HepG2 (cell line): ENCODE data around the gene ANKRD53. TPM values are rescaled to one million over a fixed set of nuclear protein-coding genes. Genes with fewer than 3 reads are reported as not detected.
A peak's percentile ranks its signal among the peaks of the same experiment; 100 is the strongest.

Experiments used
- ATAC-seq: fragments of 200-7000 bp; cut with Tn5 transposase; 3 replicates; pipeline ENCODE4 v1.9.1; 2020; ENCODE audit warnings: mild to moderate bottlenecking, moderate library complexity
- BruUV-seq: library from RNA; stranded (reverse); fragments of 400-500 nt; replicated peaks from 2 replicates; lab custom pipeline; 2021; lab: Mats Ljungman, UMichigan
- CTCF ChIA-PET: fragments of 300-600 bp; formaldehyde crosslinking; extraction: SDS; loops from one replicate; lab custom pipeline; 2021; ENCODE audit warnings: low total read pairs, inconsistent platforms, low intra/inter-chr PET ratio; lab: Yijun Ruan, JAX
- POLR2A ChIA-PET: fragments of 350-600 bp; sonication (Branson Sonifier 250); formaldehyde crosslinking; loops from one replicate; lab custom pipeline; 2020; ENCODE audit warnings: antibody characterized with exemption, inconsistent platforms; lab: Yijun Ruan, JAX
- DNase-seq: peaks from one replicate; pipeline ENCODE4 v3.0.0-alpha.2; 2015; ENCODE audit warnings: low spot score
- FAIRE-seq: peaks from 3 replicates; lab custom pipeline; 2011; peaks lifted over from hg19 to GRCh38; lab: Jason Lieb, UNC
- H2AFZ ChIP-seq: one replicate; pipeline ENCODE4 v1.6.1; 2011; ENCODE audit warnings: low read length, inconsistent platforms
- H3K27ac ChIP-seq: fragments of 300-600 bp; 3 replicates; pipeline ENCODE4 v1.8.0; 2011; ENCODE audit warnings: mixed run types, mild to moderate bottlenecking, mixed read lengths, low read length, inconsistent platforms; ENCODE audit not compliant: insufficient read depth; ENCODE audit errors: extremely low read length
- H3K27me3 ChIP-seq, 2 experiments: fragments of 200-600 bp in 1 of 2; 2 replicates in 1 of 2; 3 replicates in 1 of 2; pipeline versions ENCODE4 v1.6.0 to v1.8.0; 2011; ENCODE audit warnings: low read length in 2 of 2, mild to moderate bottlenecking in 2 of 2, moderate library complexity in 2 of 2, inconsistent platforms in 1 of 2; ENCODE audit not compliant: insufficient read depth in 2 of 2, control insufficient read depth in 1 of 2
- H3K36me3 ChIP-seq, 2 experiments: fragments of 200-600 bp in 1 of 2; replicated peaks in 1 of 2; 2 replicates in 1 of 2; 3 replicates in 1 of 2; pipeline versions ENCODE4 v1.5.1 to v1.8.0; 2011; ENCODE audit warnings: low read length in 2 of 2, inconsistent platforms in 1 of 2; ENCODE audit not compliant: insufficient read depth in 2 of 2, control insufficient read depth in 1 of 2
- H3K4me1 ChIP-seq: 2 replicates; pipeline ENCODE4 v1.5.1; 2012; ENCODE audit warnings: low read length, inconsistent platforms; ENCODE audit not compliant: insufficient read depth
- H3K4me2 ChIP-seq: 2 replicates; pipeline ENCODE4 v1.6.0; 2011; ENCODE audit warnings: low read depth, low read length, inconsistent platforms
- H3K4me3 ChIP-seq, 3 experiments: fragments of 200-600 bp in 1 of 3; sonication (generic), shearing (Covaris generic) in 1 of 3; replicated peaks in 1 of 3; 2 replicates each; pipeline ENCODE4 v1.5.1; 2011 to 2016; ENCODE audit warnings: low read length in 3 of 3, inconsistent platforms in 2 of 3, low read depth in 2 of 3, mild to moderate bottlenecking in 2 of 3, control low read depth in 1 of 3, mixed read lengths in 1 of 3; ENCODE audit not compliant: insufficient read depth in 1 of 3
- H3K79me2 ChIP-seq: one replicate; pipeline ENCODE4 v1.6.1; 2011; ENCODE audit warnings: low read length, inconsistent platforms; ENCODE audit not compliant: insufficient read depth
- H3K9ac ChIP-seq: 2 replicates; pipeline ENCODE4 v1.6.0; 2011; ENCODE audit warnings: mild to moderate bottlenecking, low read depth, low read length, inconsistent platforms; ENCODE audit not compliant: insufficient read depth
- H3K9me3 ChIP-seq: 2 replicates; pipeline ENCODE4 v1.5.1; 2012; ENCODE audit warnings: mild to moderate bottlenecking, low read length
- H4K20me1 ChIP-seq: 2 replicates; pipeline ENCODE4 v1.6.0; 2011; ENCODE audit warnings: inconsistent platforms, mild to moderate bottlenecking, low read length, moderate library complexity; ENCODE audit not compliant: insufficient read depth
- CHD2 ChIP-seq: IDR thresholded peaks from 2 replicates; pipeline ENCODE4 v1.6.1; 2011; ENCODE audit warnings: low read depth, low read length, improper control_type of control experiment
- GTF3A ChIP-seq: sonication (generic); formaldehyde crosslinking; conservative IDR thresholded peaks from 2 replicates; pipeline ENCODE4 v1.4.0; 2020; ENCODE audit warnings: mild to moderate bottlenecking, missing genetic modification reagents
- HNRNPK ChIP-seq: fragments of 200-400 bp; formaldehyde crosslinking; IDR thresholded peaks from 2 replicates; pipeline ENCODE4 v1.6.1; 2018; ENCODE audit warnings: low read length, low read depth, moderate library complexity, mild to moderate bottlenecking; ENCODE audit not compliant: poor library complexity, severe bottlenecking
- TCF12 ChIP-seq, 2 experiments: fragments of 450-650 bp in 1 of 2; sonication (generic) in 1 of 2; formaldehyde crosslinking in 1 of 2; IDR thresholded peaks; 2 replicates each; pipeline versions ENCODE4 v1.6.1 to v1.8.0; 2017 to 2022; ENCODE audit warnings: antibody characterized with exemption in 1 of 2, mild to moderate bottlenecking in 1 of 2, missing genetic modification reagents in 1 of 2, moderate library complexity in 1 of 2
- TRIM24 ChIP-seq: sonication (generic); formaldehyde crosslinking; IDR thresholded peaks from 2 replicates; pipeline ENCODE4 v1.8.0; 2022; ENCODE audit warnings: mild to moderate bottlenecking, missing genetic modification reagents
- ZBTB7B ChIP-seq: sonication (generic); formaldehyde crosslinking; IDR thresholded peaks from 2 replicates; pipeline ENCODE4 v1.4.0; 2020; ENCODE audit warnings: missing genetic modification reagents
- ZNF274 ChIP-seq: sonication (generic); formaldehyde crosslinking; IDR thresholded peaks from 2 replicates; pipeline ENCODE4 v1.5.1; 2020; ENCODE audit warnings: mild to moderate bottlenecking, missing genetic modification reagents
- ZNF629 ChIP-seq: sonication (generic); formaldehyde crosslinking; conservative IDR thresholded peaks from 2 replicates; pipeline ENCODE4 v1.5.0; 2020; ENCODE audit warnings: missing genetic modification reagents
- ZSCAN30 ChIP-seq: sonication (generic); formaldehyde crosslinking; IDR thresholded peaks from 2 replicates; pipeline ENCODE4 v1.5.0; 2020; ENCODE audit warnings: mild to moderate bottlenecking, missing genetic modification reagents
- WGBS: methylation state at CpG from one replicate; pipeline ENCODE4 v1.1.6; 2017; ENCODE audit warnings: low lambda C conversion rate; 5-methylcytosine and 5-hydroxymethylcytosine counted together
- in situ Hi-C: cut with HindIII; loops from 2 replicates; pipeline ENCODE4 v1.10.0; 2017; ENCODE audit warnings: low pct_unique_long_range_greater_than_20kb; ENCODE audit not compliant: extremely low pct_ligation_motif_present
- intact Hi-C: fragments of 100-400 bp; cut with micrococcal nuclease; formaldehyde crosslinking; loops from one replicate; pipeline ENCODE4 v1.10.0; 2022; ENCODE audit not compliant: unreplicated experiment
- polyA plus RNA-seq, 8 experiments: library from polyadenylated mRNA; depleted of rRNA in 3 of 8; stranded (reverse) in 7 of 8; unstranded in 1 of 8; fragments of >200 nt; fragmentation: Illumina TruSeq in 4 of 8; extraction: Trizol in 4 of 8; gene quantifications; 2 replicates each; pipeline versions ENCODE4 v1.2.1 to v1.2.3, GENCODE V29; 2011 to 2016; ENCODE audit warnings: low read depth in 4 of 8, missing spikeins in 1 of 8, mixed read lengths in 1 of 8; ENCODE audit not compliant: insufficient read depth in 1 of 8
- total RNA-seq, 5 experiments: library from RNA; depleted of rRNA; stranded (reverse); fragments of >200 nt; fragmentation: Illumina TruSeq; extraction: Trizol; gene quantifications; 2 replicates each; pipeline ENCODE4 v1.2.3, GENCODE V29; 2016; ENCODE audit warnings: low read depth in 1 of 5
- TF ChIP-seq, protein P1 (sequence below): sonication (generic); formaldehyde crosslinking; conservative IDR thresholded peaks from 2 replicates; pipeline ENCODE4 v1.5.0; 2020; ENCODE audit warnings: missing genetic modification reagents
- TF ChIP-seq, protein P2 (sequence below): sonication (generic); formaldehyde crosslinking; IDR thresholded peaks from 2 replicates; pipeline ENCODE4 v1.5.0; 2020; ENCODE audit warnings: mild to moderate bottlenecking, missing genetic modification reagents
- TF ChIP-seq, protein P3 (sequence below): sonication (generic); formaldehyde crosslinking; IDR thresholded peaks from 2 replicates; pipeline ENCODE4 v1.5.0; 2020; ENCODE audit warnings: missing genetic modification reagents
- TF ChIP-seq, protein P4 (sequence below), 2 experiments: IDR thresholded peaks; 2 replicates each; pipeline ENCODE4 v1.6.1; 2011 to 2012; ENCODE audit warnings: low read length in 2 of 2, borderline replicate concordance in 1 of 2, low read depth in 1 of 2, mild to moderate bottlenecking in 1 of 2, moderate library complexity in 1 of 2

ANKRD53 gene
- total and polyA plus RNA-seq, 2 of the 13 experiments (the other 11 are each of a cell fraction or from before 2014, with no cell fraction given): 0.15 TPM; not detected in 1

DNA sequence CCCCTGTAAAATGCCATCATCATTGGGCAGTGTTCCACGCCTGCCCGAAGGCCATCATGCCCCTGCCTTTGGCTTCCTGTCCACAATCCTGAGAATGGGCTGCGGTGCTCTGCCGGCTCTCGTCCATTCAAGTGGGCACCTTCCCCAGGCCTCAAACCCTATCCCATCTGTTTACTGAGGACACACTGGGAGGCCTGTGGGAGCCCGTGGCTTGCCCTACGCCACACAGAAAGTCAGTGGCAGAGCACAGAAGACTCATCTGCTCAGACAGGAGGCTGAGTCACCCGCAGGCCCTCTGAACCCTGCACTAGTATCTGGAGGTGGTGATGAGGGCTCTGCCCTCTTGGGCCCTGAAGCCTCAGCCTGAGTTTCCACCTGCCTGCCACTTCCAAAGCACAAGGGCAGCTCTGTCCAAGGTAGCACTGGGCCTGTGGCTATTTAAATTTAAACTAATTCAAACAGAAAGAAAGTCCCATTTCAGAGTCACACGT is 19.1 kb upstream of the ANKRD53 start:
- no peaks in the 10 kb centered on the region for H3K79me2 ChIP-seq
- H3K9me3 ChIP-seq: no peaks in the 10 kb centered on the region
- ATAC-seq: peak; percentile 21
- in situ Hi-C loops: no loop called here
- H3K36me3 ChIP-seq: no peaks in the 10 kb centered on the region; a peak in 1 of 5 replicates
- H3K27me3 ChIP-seq: peaks cover 1 to 6% of the 10 kb centered on the region in 2 experiments; a peak in 3 of 5 replicates
- CTCF ChIA-PET: no interaction called here
- WGBS: 50% methylated on average over 9 of the region's 9 CpGs
- TF ChIP-seq, protein P1, sequence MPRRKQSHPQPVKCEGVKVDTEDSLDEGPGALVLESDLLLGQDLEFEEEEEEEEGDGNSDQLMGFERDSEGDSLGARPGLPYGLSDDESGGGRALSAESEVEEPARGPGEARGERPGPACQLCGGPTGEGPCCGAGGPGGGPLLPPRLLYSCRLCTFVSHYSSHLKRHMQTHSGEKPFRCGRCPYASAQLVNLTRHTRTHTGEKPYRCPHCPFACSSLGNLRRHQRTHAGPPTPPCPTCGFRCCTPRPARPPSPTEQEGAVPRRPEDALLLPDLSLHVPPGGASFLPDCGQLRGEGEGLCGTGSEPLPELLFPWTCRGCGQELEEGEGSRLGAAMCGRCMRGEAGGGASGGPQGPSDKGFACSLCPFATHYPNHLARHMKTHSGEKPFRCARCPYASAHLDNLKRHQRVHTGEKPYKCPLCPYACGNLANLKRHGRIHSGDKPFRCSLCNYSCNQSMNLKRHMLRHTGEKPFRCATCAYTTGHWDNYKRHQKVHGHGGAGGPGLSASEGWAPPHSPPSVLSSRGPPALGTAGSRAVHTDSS: no peak
- no peak for TF ChIP-seq HNRNPK
- TF ChIP-seq TRIM24 (CRISPR knock-in tag): no peak
- no peak for TF ChIP-seq CHD2
- no peak for TF ChIP-seq ZNF274 (CRISPR knock-in tag)
- TF ChIP-seq, protein P2, sequence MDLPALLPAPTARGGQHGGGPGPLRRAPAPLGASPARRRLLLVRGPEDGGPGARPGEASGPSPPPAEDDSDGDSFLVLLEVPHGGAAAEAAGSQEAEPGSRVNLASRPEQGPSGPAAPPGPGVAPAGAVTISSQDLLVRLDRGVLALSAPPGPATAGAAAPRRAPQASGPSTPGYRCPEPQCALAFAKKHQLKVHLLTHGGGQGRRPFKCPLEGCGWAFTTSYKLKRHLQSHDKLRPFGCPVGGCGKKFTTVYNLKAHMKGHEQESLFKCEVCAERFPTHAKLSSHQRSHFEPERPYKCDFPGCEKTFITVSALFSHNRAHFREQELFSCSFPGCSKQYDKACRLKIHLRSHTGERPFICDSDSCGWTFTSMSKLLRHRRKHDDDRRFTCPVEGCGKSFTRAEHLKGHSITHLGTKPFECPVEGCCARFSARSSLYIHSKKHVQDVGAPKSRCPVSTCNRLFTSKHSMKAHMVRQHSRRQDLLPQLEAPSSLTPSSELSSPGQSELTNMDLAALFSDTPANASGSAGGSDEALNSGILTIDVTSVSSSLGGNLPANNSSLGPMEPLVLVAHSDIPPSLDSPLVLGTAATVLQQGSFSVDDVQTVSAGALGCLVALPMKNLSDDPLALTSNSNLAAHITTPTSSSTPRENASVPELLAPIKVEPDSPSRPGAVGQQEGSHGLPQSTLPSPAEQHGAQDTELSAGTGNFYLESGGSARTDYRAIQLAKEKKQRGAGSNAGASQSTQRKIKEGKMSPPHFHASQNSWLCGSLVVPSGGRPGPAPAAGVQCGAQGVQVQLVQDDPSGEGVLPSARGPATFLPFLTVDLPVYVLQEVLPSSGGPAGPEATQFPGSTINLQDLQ (CRISPR knock-in tag): no peak
- TF ChIP-seq ZBTB7B (CRISPR knock-in tag): no peak
- TF ChIP-seq, protein P3, sequence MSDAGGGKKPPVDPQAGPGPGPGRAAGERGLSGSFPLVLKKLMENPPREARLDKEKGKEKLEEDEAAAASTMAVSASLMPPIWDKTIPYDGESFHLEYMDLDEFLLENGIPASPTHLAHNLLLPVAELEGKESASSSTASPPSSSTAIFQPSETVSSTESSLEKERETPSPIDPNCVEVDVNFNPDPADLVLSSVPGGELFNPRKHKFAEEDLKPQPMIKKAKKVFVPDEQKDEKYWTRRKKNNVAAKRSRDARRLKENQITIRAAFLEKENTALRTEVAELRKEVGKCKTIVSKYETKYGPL (CRISPR knock-in tag): no peak
- TF ChIP-seq GTF3A: no peak
- no peak for TF ChIP-seq ZSCAN30 (CRISPR knock-in tag)
- 0 out of 2 replicates have a peak, but pooled peaks have one; percentile 22 for TF ChIP-seq ZNF629 (CRISPR knock-in tag)
- TF ChIP-seq TCF12 (IDR thresholded peaks at IDR 0.05): no peak
- TF ChIP-seq TCF12 (CRISPR knock-in tag; IDR thresholded peaks at IDR 0.05): no peak
- TF ChIP-seq, protein P4, sequence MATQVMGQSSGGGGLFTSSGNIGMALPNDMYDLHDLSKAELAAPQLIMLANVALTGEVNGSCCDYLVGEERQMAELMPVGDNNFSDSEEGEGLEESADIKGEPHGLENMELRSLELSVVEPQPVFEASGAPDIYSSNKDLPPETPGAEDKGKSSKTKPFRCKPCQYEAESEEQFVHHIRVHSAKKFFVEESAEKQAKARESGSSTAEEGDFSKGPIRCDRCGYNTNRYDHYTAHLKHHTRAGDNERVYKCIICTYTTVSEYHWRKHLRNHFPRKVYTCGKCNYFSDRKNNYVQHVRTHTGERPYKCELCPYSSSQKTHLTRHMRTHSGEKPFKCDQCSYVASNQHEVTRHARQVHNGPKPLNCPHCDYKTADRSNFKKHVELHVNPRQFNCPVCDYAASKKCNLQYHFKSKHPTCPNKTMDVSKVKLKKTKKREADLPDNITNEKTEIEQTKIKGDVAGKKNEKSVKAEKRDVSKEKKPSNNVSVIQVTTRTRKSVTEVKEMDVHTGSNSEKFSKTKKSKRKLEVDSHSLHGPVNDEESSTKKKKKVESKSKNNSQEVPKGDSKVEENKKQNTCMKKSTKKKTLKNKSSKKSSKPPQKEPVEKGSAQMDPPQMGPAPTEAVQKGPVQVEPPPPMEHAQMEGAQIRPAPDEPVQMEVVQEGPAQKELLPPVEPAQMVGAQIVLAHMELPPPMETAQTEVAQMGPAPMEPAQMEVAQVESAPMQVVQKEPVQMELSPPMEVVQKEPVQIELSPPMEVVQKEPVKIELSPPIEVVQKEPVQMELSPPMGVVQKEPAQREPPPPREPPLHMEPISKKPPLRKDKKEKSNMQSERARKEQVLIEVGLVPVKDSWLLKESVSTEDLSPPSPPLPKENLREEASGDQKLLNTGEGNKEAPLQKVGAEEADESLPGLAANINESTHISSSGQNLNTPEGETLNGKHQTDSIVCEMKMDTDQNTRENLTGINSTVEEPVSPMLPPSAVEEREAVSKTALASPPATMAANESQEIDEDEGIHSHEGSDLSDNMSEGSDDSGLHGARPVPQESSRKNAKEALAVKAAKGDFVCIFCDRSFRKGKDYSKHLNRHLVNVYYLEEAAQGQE (IDR thresholded peaks at IDR 0.05; ENCODE audit: borderline replicate concordance in 1 of 2, low read depth in 1 of 2, low read length in 2 of 2): peak in 1 of 2 experiments; percentile 80; a peak in 3 of 4 replicates
- TF ChIP-seq, all 625 proteins: peak for 2
- DNase-seq: no peak
- no peak for FAIRE-seq
- no peak overlapping the region for H3K4me2 ChIP-seq
- intact Hi-C loops: no loop called here
- no peak overlapping the region for H3K9ac ChIP-seq
- H3K4me1 ChIP-seq: peaks cover 13% of the 10 kb centered on the region
- H3K27ac ChIP-seq: no peak overlapping the region
- no TSS peak for BruUV-seq
- no peak overlapping the region for H2AFZ ChIP-seq
- POLR2A ChIA-PET: no interaction called here
- H4K20me1 ChIP-seq: no peaks in the 10 kb centered on the region
- no peak overlapping the region for H3K4me3 ChIP-seq
